ENCODE data around the gene COL3A1.

COL3A1 gene

GRCh38 chr2:188964976-188965546 lies 9.1 kb upstream of the COL3A1 start:
- no peak for DNase-seq (ENCODE audit: low spot score)
- H3K27ac ChIP-seq = no peak overlapping the region
- ChIA-PET CTCF (no interaction called here), POLR2A (ENCODE audit: low non-redundant PET) (no interaction called here)
- TF ChIP-seq, protein P1, sequence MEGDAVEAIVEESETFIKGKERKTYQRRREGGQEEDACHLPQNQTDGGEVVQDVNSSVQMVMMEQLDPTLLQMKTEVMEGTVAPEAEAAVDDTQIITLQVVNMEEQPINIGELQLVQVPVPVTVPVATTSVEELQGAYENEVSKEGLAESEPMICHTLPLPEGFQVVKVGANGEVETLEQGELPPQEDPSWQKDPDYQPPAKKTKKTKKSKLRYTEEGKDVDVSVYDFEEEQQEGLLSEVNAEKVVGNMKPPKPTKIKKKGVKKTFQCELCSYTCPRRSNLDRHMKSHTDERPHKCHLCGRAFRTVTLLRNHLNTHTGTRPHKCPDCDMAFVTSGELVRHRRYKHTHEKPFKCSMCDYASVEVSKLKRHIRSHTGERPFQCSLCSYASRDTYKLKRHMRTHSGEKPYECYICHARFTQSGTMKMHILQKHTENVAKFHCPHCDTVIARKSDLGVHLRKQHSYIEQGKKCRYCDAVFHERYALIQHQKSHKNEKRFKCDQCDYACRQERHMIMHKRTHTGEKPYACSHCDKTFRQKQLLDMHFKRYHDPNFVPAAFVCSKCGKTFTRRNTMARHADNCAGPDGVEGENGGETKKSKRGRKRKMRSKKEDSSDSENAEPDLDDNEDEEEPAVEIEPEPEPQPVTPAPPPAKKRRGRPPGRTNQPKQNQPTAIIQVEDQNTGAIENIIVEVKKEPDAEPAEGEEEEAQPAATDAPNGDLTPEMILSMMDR (conservative IDR thresholded peaks at IDR 0.05; ENCODE audit: low read depth) = no peak

DNA sequence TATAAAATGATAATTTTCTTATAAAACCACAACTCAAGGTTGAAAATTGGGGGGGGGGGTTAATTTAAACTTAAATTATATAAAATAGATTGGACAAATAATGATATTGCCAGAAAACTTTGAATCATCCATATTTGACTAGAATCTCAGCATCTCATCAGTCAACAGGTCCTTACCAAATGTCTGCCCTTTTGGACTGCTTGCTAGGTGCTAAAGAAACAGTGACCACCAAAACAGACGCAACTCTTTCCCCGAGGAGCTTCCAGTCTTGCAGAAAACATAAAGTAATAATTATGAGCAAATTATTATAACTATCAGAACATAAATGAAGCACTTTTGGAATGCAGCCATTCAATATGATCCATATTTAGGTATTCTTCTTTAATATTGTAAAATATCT lies 8.6 kb upstream of the COL3A1 start:
- ChIA-PET CTCF (no interaction called here), POLR2A (ENCODE audit: low non-redundant PET) (no interaction called here)
- DNase-seq (ENCODE audit: low spot score) = no peak
- H3K27ac ChIP-seq = no peak overlapping the region
- TF ChIP-seq, protein P1 (conservative IDR thresholded peaks at IDR 0.05; ENCODE audit: low read depth) = no peak

- CTCF ChIA-PET = interaction anchor here (1.0 kb wide), 1 partner anchor 12 kb away, joined by 4 read pairs; no protein-coding TSS in a partner anchor
- no peak for DNase-seq (ENCODE audit: low spot score)
- H3K27ac ChIP-seq = no peak overlapping the region
- POLR2A ChIA-PET (ENCODE audit: low non-redundant PET) = no interaction called here
- TF ChIP-seq, protein P1 (conservative IDR thresholded peaks at IDR 0.05; ENCODE audit: low read depth) = no peak
Measured at GRCh38 chr2:188966079-188966571, 8.0 kb upstream of the COL3A1 start.

- H3K27ac ChIP-seq = no peak overlapping the region
- ChIA-PET POLR2A (ENCODE audit: low non-redundant PET) (no interaction called here), CTCF (interaction anchor here (1.0 kb wide), 1 partner anchor 11 kb away, joined by 4 read pairs; no protein-coding TSS in a partner anchor)
- no peak for DNase-seq (ENCODE audit: low spot score)
- TF ChIP-seq, protein P1 (conservative IDR thresholded peaks at IDR 0.05; ENCODE audit: low read depth) = no peak
Measured at GRCh38 chr2:188966728-188967440, 7.3 kb upstream of the COL3A1 start.

- no peak for DNase-seq (ENCODE audit: low spot score)
- no peak overlapping the region for H3K27ac ChIP-seq
- TF ChIP-seq, protein P1 (conservative IDR thresholded peaks at IDR 0.05; ENCODE audit: low read depth) = no peak
- POLR2A ChIA-PET (ENCODE audit: low non-redundant PET) = no interaction called here
- CTCF ChIA-PET = no interaction called here
Measured at GRCh38 chr2:188969236-188969635, 4.9 kb upstream of the COL3A1 start.

- ChIA-PET POLR2A (ENCODE audit: low non-redundant PET) (no interaction called here), CTCF (no interaction called here)
- TF ChIP-seq, protein P1 (conservative IDR thresholded peaks at IDR 0.05; ENCODE audit: low read depth) = no peak
Measured at GRCh38 chr2:188969651-188970050, 4.5 kb upstream of the COL3A1 start.

More at GRCh38 chr2:188969651-188970050, 4.5 kb upstream of the COL3A1 start:
- DNase-seq (ENCODE audit: low spot score) = no peak
- H3K27ac ChIP-seq = no peak overlapping the region

All from RWPE1 (cell line).